ENCODE data around the gene SRGAP2C.
"Not testable (repeated sequence)": the region's sequence is repeated elsewhere in the genome, so short reads cannot be mapped to it uniquely, and the experiment has no call there.

GRCh38 chr1:121318687-121319086, 133.9 kb downstream of the SRGAP2C start:
- not testable (repeated sequence) for TF ChIP-seq EZH2phosphoT487 (IDR thresholded peaks at IDR 0.05; ENCODE audit: low read length); EZH2 (optimal IDR thresholded peaks at IDR 0.05; ENCODE audit: low read depth, low read length)
